Prostate gland (tissue), 2 donors: Measurements from ENCODE around the gene NOC4L.

Experiments used
- POLR2A ChIP-seq: fragments of 450-650 bp; IDR thresholded peaks from one replicate; pipeline ENCODE4 v1.6.1; 2016; ENCODE audit warnings: antibody characterized with exemption, mild to moderate bottlenecking
- POLR2AphosphoS5 ChIP-seq: sonication (generic); formaldehyde crosslinking; IDR thresholded peaks from one replicate; pipeline ENCODE4 v1.6.1; 2017; ENCODE audit warnings: antibody characterized with exemption
- TF ChIP-seq, protein P1 (sequence below), 4 experiments: fragments of 200-600 bp in 2 of 4; fragments of 450-650 bp in 2 of 4; sonication (generic) in 2 of 4; IDR thresholded peaks; 1 replicate in 3 of 4; 2 replicates in 1 of 4; pipeline ENCODE4 v1.5.1; 2016 to 2019; ENCODE audit warnings: antibody characterized with exemption in 4 of 4, mild to moderate bottlenecking in 2 of 4, moderate library complexity in 2 of 4

- TF ChIP-seq POLR2A (no peak), POLR2AphosphoS5 (no peak)
- TF ChIP-seq, protein P1, sequence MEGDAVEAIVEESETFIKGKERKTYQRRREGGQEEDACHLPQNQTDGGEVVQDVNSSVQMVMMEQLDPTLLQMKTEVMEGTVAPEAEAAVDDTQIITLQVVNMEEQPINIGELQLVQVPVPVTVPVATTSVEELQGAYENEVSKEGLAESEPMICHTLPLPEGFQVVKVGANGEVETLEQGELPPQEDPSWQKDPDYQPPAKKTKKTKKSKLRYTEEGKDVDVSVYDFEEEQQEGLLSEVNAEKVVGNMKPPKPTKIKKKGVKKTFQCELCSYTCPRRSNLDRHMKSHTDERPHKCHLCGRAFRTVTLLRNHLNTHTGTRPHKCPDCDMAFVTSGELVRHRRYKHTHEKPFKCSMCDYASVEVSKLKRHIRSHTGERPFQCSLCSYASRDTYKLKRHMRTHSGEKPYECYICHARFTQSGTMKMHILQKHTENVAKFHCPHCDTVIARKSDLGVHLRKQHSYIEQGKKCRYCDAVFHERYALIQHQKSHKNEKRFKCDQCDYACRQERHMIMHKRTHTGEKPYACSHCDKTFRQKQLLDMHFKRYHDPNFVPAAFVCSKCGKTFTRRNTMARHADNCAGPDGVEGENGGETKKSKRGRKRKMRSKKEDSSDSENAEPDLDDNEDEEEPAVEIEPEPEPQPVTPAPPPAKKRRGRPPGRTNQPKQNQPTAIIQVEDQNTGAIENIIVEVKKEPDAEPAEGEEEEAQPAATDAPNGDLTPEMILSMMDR (IDR thresholded peaks at IDR 0.05) = no peak
Measured at GRCh38 chr12:132176385-132176919, 32.2 kb downstream of the NOC4L start.
